Measurements from ENCODE around the gene TMEM175. TPM values are rescaled to one million over a fixed set of nuclear protein-coding genes. Genes with fewer than 3 reads are reported as not detected.

TMEM175 gene
- total and polyA plus RNA-seq, 2 of the 8 experiments (the other 6 are each of a cell fraction or from before 2014, with no cell fraction given): 4.9 to 20.7 TPM

GRCh38 chr4:1006856-1007255 is 74.6 kb downstream of the TMEM175 start:
- no peak overlapping the region for H2AK5ac ChIP-seq (ENCODE audit: low read depth, low read length)
- ChIA-PET CTCF (ENCODE audit: partially characterized antibody) (no interaction called here), POLR2A (ENCODE audit: partially characterized antibody) (no interaction called here)
- H2BK20ac ChIP-seq (ENCODE audit: low read length): no peak overlapping the region
- no peak overlapping the region for H2BK15ac ChIP-seq (ENCODE audit: low read length)
- H3K27me3 ChIP-seq (replicated peaks in 1 of 4; ENCODE audit: control insufficient read depth in 3 of 4, extremely low read depth in 1 of 4, insufficient read depth in 3 of 4, low read length in 3 of 4): peaks cover 47 to 84% (median 79%) of the 10 kb centered on the region in 4 experiments
- no peak overlapping the region for H4K8ac ChIP-seq (ENCODE audit: extremely low read depth, insufficient read depth, low read length)
- H4K5ac ChIP-seq (ENCODE audit: insufficient read length, low read depth, low read length): no peak overlapping the region
- H3K14ac ChIP-seq (ENCODE audit: insufficient read length): no peak overlapping the region
- no peak overlapping the region for H2BK120ac ChIP-seq (replicated peaks; ENCODE audit: low read depth, low read length)
- no peak overlapping the region for H4K91ac ChIP-seq (replicated peaks; ENCODE audit: insufficient read length, low read length)
- H3K4me1 ChIP-seq (replicated peaks in 1 of 4; ENCODE audit: control insufficient read depth in 3 of 4, insufficient read depth in 4 of 4, low read length in 3 of 4): peaks cover 0 to 17% (median 14%) of the 10 kb centered on the region in 4 experiments; a peak in 6 of 7 replicates
- H3K36me3 ChIP-seq (ENCODE audit: control insufficient read depth in 2 of 4, insufficient read depth in 4 of 4, low read length in 3 of 4): no peaks in the 10 kb centered on the region
- no peak overlapping the region for H3K4ac ChIP-seq (replicated peaks; ENCODE audit: insufficient read length, low read depth, low read length)
- H3K56ac ChIP-seq (replicated peaks; ENCODE audit: insufficient read length, low read depth, low read length): no peak overlapping the region
- H3K27ac ChIP-seq (ENCODE audit: low read depth, low read length): no peak overlapping the region
- TF ChIP-seq TAF1 (IDR thresholded peaks at IDR 0.05; ENCODE audit: low read depth, low read length) (no peak), USF2 (IDR thresholded peaks at IDR 0.05; ENCODE audit: low read length) (no peak), ZNF274 (IDR thresholded peaks at IDR 0.05; ENCODE audit: borderline replicate concordance, extremely low read depth, low read length) (no peak), EGR1 (IDR thresholded peaks at IDR 0.05; ENCODE audit: borderline replicate concordance, low read depth, low read length) (no peak), FOSL1 (IDR thresholded peaks at IDR 0.05; ENCODE audit: insufficient read depth, low read depth, low read length) (no peak), SIX5 (IDR thresholded peaks at IDR 0.05; ENCODE audit: low read depth, low read length) (no peak), JUN (IDR thresholded peaks at IDR 0.05; ENCODE audit: low read depth, low read length) (no peak), POLR2A (IDR thresholded peaks at IDR 0.05; ENCODE audit: control extremely low read depth in 1 of 2, low read depth in 2 of 2, low read length in 2 of 2) (no peak), POU5F1 (IDR thresholded peaks at IDR 0.05; ENCODE audit: low read depth, low read length) (no peak), SIN3A (conservative IDR thresholded peaks at IDR 0.05 in 1 of 2, IDR thresholded peaks at IDR 0.05 in 1 of 2; ENCODE audit: low read depth in 1 of 2, low read length in 2 of 2) (no peak), KDM5A (IDR thresholded peaks at IDR 0.05; ENCODE audit: low read length) (no peak), SP1 (IDR thresholded peaks at IDR 0.05; ENCODE audit: low read depth, low read length) (no peak), BCL11A (IDR thresholded peaks at IDR 0.05; ENCODE audit: low read depth in 2 of 2, low read length in 2 of 2) (no peak)
- FAIRE-seq (no peak), DNase-seq (ENCODE audit: low read depth in 1 of 2, low spot score in 2 of 2) (no peak)
- no peak overlapping the region for H2BK5ac ChIP-seq (ENCODE audit: low read depth, low read length)
- no peaks in the 10 kb centered on the region for H3K9me3 ChIP-seq (ENCODE audit: insufficient read depth in 2 of 2, low read depth in 1 of 2, low read length in 1 of 2)
- no peak overlapping the region for H3K4me3 ChIP-seq (ENCODE audit: extremely low read depth in 1 of 4, insufficient read depth in 2 of 4, low read depth in 3 of 4, low read length in 4 of 4)
- no peak overlapping the region for H2BK12ac ChIP-seq (ENCODE audit: low read depth, low read length)
- no peaks in the 10 kb centered on the region for H3K79me2 ChIP-seq (ENCODE audit: control insufficient read depth in 1 of 2, insufficient read depth in 2 of 2, low read length in 2 of 2)
- peaks cover 0 to 11% of the 10 kb centered on the region in 2 experiments for H4K20me1 ChIP-seq (replicated peaks in 1 of 2; ENCODE audit: control insufficient read depth in 1 of 2, insufficient read depth in 2 of 2, low read length in 2 of 2)
- H3K79me1 ChIP-seq (ENCODE audit: low read depth, low read length): no peaks in the 10 kb centered on the region
- no peak overlapping the region for H3K23ac ChIP-seq (ENCODE audit: insufficient read length)
- H3K4me2 ChIP-seq (ENCODE audit: insufficient read depth in 1 of 2, low read depth in 2 of 2, low read length in 2 of 2): no peak overlapping the region
- no peak overlapping the region for H3K9ac ChIP-seq (replicated peaks in 1 of 4; ENCODE audit: extremely low read depth in 1 of 4, low read depth in 3 of 4, low read length in 3 of 4)
- 88% methylated on average over 5 of the region's 5 CpGs; no CpG with 5 or more reads in 1 of the 2 experiments for WGBS, 2 experiments (ENCODE audit: extremely low coverage in 1 of 2, insufficient coverage in 1 of 2, insufficient read length in 1 of 2, insufficient replicate concordance in 2 of 2, low coverage in 1 of 2, low lambda C conversion rate in 2 of 2, missing lambda C conversion rate in 1 of 2)
- peaks cover 26% of the 10 kb centered on the region; the same call in 1 of the 2 replicates for H3K23me2 ChIP-seq (ENCODE audit: low read depth, low read length)
- no peak overlapping the region for H2AFZ ChIP-seq (ENCODE audit: low read length)
- H3K18ac ChIP-seq (ENCODE audit: extremely low read depth, low read length): no peak overlapping the region
